Measurements from ENCODE around the gene ZNF48. TPM values are rescaled to one million over a fixed set of nuclear protein-coding genes. Genes with fewer than 3 reads are reported as not detected.

ZNF48 gene
- total RNA-seq, 1 donor from 2014 or later = 40.4 TPM

DNA sequence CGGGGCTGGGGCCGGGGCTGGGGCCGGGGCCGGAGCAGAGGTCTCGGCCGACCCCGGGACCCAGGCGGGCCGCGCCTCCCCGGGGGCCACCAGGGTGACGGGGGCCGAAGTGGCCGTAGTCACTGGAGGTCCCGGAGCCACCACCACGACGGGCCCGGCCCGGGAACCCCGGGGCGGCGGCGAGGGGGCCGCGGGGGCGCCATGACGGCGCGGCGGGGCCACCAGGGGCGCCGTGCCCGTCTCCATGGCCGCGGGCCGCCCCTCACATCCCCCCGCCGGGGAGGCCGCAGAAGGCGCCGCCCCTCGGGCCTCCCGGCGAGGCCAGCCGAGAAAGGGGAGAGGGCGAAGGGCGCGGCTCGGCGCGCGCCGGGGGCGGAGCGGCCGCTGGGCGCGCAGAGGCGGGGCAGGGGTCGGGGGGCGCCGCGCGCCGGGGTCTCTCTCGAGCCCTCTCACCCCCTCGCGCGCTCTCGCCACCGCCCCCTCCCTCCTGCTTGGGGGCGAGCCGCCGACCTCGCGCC, 25.2 kb upstream of the ZNF48 start:
- no peak for DNase-seq (ENCODE audit: low spot score)
- H3K4me1 Mint-ChIP-seq (ENCODE audit: unreplicated experiment) = peaks cover 35% of the 10 kb centered on the region
- no peak overlapping the region for H3K27ac Mint-ChIP-seq (ENCODE audit: unreplicated experiment)
- no peak overlapping the region for H3K4me3 Mint-ChIP-seq (ENCODE audit: unreplicated experiment)
- peaks cover 12% of the 10 kb centered on the region for H3K36me3 Mint-ChIP-seq (ENCODE audit: low read depth, unreplicated experiment)
- H3K9me3 Mint-ChIP-seq (ENCODE audit: unreplicated experiment) = no peaks in the 10 kb centered on the region
- TF ChIP-seq, protein P1, sequence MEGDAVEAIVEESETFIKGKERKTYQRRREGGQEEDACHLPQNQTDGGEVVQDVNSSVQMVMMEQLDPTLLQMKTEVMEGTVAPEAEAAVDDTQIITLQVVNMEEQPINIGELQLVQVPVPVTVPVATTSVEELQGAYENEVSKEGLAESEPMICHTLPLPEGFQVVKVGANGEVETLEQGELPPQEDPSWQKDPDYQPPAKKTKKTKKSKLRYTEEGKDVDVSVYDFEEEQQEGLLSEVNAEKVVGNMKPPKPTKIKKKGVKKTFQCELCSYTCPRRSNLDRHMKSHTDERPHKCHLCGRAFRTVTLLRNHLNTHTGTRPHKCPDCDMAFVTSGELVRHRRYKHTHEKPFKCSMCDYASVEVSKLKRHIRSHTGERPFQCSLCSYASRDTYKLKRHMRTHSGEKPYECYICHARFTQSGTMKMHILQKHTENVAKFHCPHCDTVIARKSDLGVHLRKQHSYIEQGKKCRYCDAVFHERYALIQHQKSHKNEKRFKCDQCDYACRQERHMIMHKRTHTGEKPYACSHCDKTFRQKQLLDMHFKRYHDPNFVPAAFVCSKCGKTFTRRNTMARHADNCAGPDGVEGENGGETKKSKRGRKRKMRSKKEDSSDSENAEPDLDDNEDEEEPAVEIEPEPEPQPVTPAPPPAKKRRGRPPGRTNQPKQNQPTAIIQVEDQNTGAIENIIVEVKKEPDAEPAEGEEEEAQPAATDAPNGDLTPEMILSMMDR (IDR thresholded peaks at IDR 0.05; ENCODE audit: unreplicated experiment) = no peak
- peaks cover 14% of the 10 kb centered on the region for H3K27me3 Mint-ChIP-seq (ENCODE audit: unreplicated experiment)

DNA sequence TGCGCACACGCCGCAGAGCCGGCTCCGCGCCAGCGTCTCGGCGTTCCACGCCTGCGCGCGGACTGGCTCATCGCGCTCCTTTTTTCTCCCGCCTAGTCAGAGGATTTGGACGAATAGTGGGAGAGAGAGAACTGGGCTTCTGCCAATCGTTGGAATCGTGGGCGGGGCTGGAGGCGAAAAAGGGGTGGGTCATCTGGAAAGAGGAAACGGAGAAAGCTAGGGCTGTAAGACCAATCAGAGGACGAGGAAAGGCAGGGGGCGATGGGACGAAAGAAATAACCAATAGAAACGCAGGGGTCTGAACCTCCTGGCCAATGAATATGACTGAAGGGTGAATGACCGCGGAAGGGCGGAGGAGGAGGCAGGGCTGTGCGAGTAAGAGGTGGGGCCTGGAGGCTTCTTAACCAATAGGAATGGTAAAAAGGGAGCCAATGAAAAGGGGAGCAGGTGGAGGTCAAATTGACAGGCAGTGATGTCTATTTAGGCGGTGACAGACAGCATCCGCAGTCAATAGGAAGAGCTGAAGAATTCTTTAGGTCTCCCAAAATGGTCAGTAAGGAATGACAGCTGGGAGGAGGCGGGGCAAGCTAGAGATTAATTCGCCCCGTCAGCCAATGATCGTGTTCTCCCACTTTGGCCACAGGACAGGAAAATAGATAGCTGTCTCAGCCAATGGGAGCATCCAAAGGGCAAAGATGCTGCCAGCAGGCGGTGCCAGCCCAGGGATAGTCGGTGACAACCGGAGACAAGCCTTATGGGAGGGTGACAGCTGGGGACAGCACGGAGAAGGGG, 24.6 kb upstream of the ZNF48 start, which contains the start of gene TBC1D10B:
Gene TBC1D10B (minus strand): TSS at position 39 of the 792 bp plus-strand sequence. CDS start 311 bp downstream, outside the sequence.
- Mint-ChIP-seq H3K36me3 (ENCODE audit: low read depth, unreplicated experiment) (peaks cover 12% of the 10 kb centered on the region), H3K27me3 (ENCODE audit: unreplicated experiment) (peaks cover 11% of the 10 kb centered on the region), H3K9me3 (ENCODE audit: unreplicated experiment) (no peaks in the 10 kb centered on the region), H3K4me3 (ENCODE audit: unreplicated experiment) (peak within 1 kb of the TSS; percentile 94), H3K27ac (ENCODE audit: unreplicated experiment) (peak within 1 kb of the TSS; percentile 93), H3K4me1 (ENCODE audit: unreplicated experiment) (peaks cover 35% of the 10 kb centered on the region)
- peak; percentile 97 for DNase-seq (ENCODE audit: low spot score)
- TF ChIP-seq, protein P1 (IDR thresholded peaks at IDR 0.05; ENCODE audit: unreplicated experiment) = no peak

DNA sequence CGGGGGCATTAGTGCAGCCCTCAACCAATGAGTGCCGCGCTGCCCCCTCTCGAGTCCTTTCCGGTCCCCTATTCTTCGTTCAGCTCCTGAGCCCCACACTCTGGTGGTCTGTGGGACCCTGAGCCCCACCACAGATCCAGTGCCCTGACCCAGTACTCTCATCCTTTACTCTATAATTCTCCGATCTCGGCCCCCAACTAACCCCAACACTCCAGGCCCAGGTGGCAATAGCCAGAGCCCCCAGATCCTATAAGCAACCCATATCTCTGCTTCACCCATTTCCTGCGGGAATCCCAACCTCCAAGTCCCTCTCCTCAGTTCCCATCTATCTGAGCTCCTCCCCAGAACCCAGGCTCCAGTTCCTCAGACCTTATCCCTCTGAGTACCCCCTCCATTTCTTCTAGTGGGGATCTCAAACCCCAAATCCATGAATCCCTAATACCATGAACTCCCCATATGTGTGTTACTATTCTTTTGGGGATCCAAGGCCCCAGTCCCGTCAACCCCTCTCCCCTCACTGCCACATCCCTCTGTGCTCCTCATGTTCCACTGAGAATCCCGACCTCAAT, 23.9 kb upstream of the ZNF48 start:
- DNase-seq (ENCODE audit: low spot score) = no peak
- H3K4me3 Mint-ChIP-seq (ENCODE audit: unreplicated experiment) = peak overlapping the region; percentile 94
- no peaks in the 10 kb centered on the region for H3K9me3 Mint-ChIP-seq (ENCODE audit: unreplicated experiment)
- TF ChIP-seq, protein P1 (IDR thresholded peaks at IDR 0.05; ENCODE audit: unreplicated experiment) = no peak
- peak overlapping the region; percentile 93 for H3K27ac Mint-ChIP-seq (ENCODE audit: unreplicated experiment)
- peaks cover 12% of the 10 kb centered on the region for H3K36me3 Mint-ChIP-seq (ENCODE audit: low read depth, unreplicated experiment)
- H3K27me3 Mint-ChIP-seq (ENCODE audit: unreplicated experiment) = peaks cover 11% of the 10 kb centered on the region
- peaks cover 35% of the 10 kb centered on the region for H3K4me1 Mint-ChIP-seq (ENCODE audit: unreplicated experiment)

DNA sequence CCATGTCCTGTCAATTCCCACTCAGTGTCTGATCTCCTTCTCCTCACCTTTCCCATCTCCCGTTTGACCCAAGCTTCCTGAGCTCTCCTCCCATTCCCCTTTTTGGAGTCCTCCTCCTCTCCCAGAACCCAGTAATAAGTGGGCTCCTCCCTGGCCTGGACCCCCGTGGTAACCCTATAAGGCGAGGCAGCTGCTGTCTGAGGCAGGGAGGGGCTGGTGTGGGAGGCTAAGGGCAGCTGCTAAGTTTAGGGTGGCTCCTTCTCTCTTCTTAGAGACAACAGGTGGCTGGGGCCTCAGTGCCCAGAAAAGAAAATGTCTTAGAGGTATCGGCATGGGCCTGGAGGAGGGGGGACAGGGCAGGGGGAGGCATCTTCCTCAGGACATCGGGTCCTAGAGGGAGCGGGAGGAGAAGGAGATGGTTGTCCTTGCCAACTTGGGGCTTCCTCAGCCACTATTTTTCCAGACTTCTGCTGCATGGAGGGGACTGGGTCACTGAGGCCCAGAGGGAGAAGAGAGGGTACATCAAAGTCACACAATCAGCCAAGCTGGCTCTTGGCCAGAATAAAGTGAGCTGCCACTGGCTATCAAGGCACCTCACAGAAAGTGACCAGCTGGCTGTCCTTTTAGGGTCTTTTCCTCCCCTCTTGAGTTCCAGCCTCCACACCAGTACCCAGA, 23.0 kb upstream of the ZNF48 start:
- H3K4me3 Mint-ChIP-seq (ENCODE audit: unreplicated experiment) = peak overlapping the region; percentile 94

More for the DNA sequence above, 23.0 kb upstream of the ZNF48 start:
- peaks cover 12% of the 10 kb centered on the region for H3K27me3 Mint-ChIP-seq (ENCODE audit: unreplicated experiment)
- no peak for DNase-seq (ENCODE audit: low spot score)
- peaks cover 35% of the 10 kb centered on the region for H3K4me1 Mint-ChIP-seq (ENCODE audit: unreplicated experiment)
- no peaks in the 10 kb centered on the region for H3K9me3 Mint-ChIP-seq (ENCODE audit: unreplicated experiment)
- H3K36me3 Mint-ChIP-seq (ENCODE audit: low read depth, unreplicated experiment) = peaks cover 9% of the 10 kb centered on the region
- TF ChIP-seq, protein P1 (IDR thresholded peaks at IDR 0.05; ENCODE audit: unreplicated experiment) = no peak
- H3K27ac Mint-ChIP-seq (ENCODE audit: unreplicated experiment) = peak overlapping the region; percentile 93
